Activated naive CD8-positive, alpha-beta T cell treated with anti-CD3 and anti-CD28 coated beads, Interleukin-2, amount 10 ng/mL, durations not matched to agents 7 days and 5 days (primary cell): ENCODE measurements around the gene AP3B1. TPM values are rescaled to one million over a fixed set of nuclear protein-coding genes. Genes with fewer than 3 reads are reported as not detected.
"Not testable (repeated sequence)": the region's sequence is repeated elsewhere in the genome, so short reads cannot be mapped to it uniquely, and the experiment has no call there.

Source experiments
- ATAC-seq: fragments of 150-1000 bp; cut with Tn5 transposase; one replicate; pipeline ENCODE4 v1.10.0; 2021; ENCODE audit warnings: low read depth, moderate library complexity
- POLR2A ChIA-PET: fragments of 350-600 bp; sonication (Branson Sonifier 250); formaldehyde crosslinking; loops from one replicate; lab custom pipeline; 2021; ENCODE audit warnings: antibody characterized with exemption; lab: Charles Lee
- DNase-seq: peaks from one replicate; pipeline ENCODE4 v3.0.0; 2021
- H3K27ac Mint-ChIP-seq: one replicate; pipeline ENCODE4 v1.8.0; 2022; ENCODE audit warnings: mild to moderate bottlenecking, mixed read lengths
- H3K27me3 Mint-ChIP-seq: one replicate; pipeline ENCODE4 v1.8.0; 2022; ENCODE audit warnings: mild to moderate bottlenecking, moderate library complexity, mixed read lengths
- H3K36me3 Mint-ChIP-seq: one replicate; pipeline ENCODE4 v1.8.0; 2021; ENCODE audit warnings: mild to moderate bottlenecking, mixed read lengths
- H3K4me1 Mint-ChIP-seq: one replicate; pipeline ENCODE4 v1.8.0; 2021; ENCODE audit warnings: mixed read lengths
- H3K4me3 Mint-ChIP-seq: one replicate; pipeline ENCODE4 v1.8.0; 2022; ENCODE audit warnings: mild to moderate bottlenecking, moderate library complexity, mixed read lengths
- H3K9me3 Mint-ChIP-seq: one replicate; pipeline ENCODE4 v1.8.0; 2021; ENCODE audit warnings: mixed read lengths
- total RNA-seq, 2 experiments: library from RNA; stranded (reverse); gene quantifications; one replicate each; pipeline ENCODE4 v1.2.3, GENCODE V29; 2021

Gene AP3B1
- total RNA-seq, 2 experiments from 2014 or later = 39.0 to 41.4 TPM

DNA sequence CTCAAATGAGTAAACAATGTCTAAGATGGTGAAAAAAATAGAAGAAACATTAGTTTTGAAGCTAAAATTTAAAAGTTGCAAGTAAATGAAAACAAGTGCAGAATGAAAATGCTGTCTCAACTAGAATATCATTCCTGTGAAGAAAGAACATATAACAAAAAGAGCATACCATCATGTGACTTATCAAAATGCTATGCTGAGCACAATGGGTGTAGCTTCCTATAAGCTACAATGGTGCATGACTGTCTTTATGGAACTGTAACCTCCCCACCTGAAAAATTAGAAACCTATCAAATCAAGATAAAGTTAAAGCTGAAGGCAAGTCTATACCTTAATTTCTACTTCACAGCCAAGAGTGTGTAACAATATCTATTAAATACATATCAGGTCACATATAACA lies 192.0 kb downstream of the AP3B1 start:
- Mint-ChIP-seq H3K27me3 (no peaks in the 10 kb centered on the region), H3K27ac (no peak overlapping the region)

DNA sequence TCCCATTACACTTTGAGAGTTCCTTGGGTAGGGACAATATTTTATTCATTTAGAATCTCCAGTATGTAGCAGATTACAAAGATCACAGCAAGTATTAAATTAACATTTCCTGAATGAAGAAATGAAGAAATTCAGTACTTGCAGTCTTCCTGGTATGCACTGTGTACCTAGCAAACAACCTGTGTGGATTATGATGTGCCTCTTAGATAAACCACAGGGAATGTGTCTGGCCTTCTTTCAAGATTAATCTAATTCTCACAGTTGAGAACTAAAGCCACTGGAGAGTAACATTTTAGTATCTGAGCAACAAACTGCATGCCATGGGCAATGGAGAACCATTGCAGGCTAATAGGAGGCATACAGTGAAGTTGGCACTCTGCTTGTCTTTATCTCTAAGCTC lies 199.4 kb downstream of the AP3B1 start:
- no peak for ATAC-seq
- POLR2A ChIA-PET = no interaction called here
- Mint-ChIP-seq H3K27me3 (no peaks in the 10 kb centered on the region), H3K4me1 (no peaks in the 10 kb centered on the region), H3K27ac (no peak overlapping the region), H3K36me3 (peaks cover 43% of the 10 kb centered on the region), H3K4me3 (no peak overlapping the region), H3K9me3 (no peaks in the 10 kb centered on the region)
- no peak for DNase-seq

More for the DNA sequence above, 192.0 kb downstream of the AP3B1 start:
- Mint-ChIP-seq H3K36me3 (peaks cover 35% of the 10 kb centered on the region), H3K9me3 (no peaks in the 10 kb centered on the region), H3K4me3 (no peak overlapping the region), H3K4me1 (no peaks in the 10 kb centered on the region)
- ATAC-seq = no peak
- POLR2A ChIA-PET = no interaction called here
- no peak for DNase-seq

DNA sequence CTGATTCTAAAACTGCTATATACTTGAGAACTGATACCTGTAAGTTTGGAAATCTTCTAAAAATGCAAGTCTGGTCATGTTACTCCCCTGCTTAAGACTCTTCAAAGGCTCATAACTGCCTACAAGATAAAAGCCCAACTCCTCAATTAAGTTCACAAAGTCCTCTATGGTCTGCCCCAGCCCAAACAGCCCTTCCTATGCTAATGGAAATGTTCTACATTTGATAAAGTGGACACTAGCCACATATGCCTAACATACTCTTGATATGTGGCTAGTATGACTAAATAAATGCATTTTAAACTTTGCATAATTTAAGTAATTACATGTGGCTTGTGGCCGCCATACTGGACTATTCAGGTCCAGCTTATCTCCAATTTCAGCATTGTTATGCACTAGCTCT lies 204.5 kb downstream of the AP3B1 start:
- no peaks in the 10 kb centered on the region for H3K27me3 Mint-ChIP-seq
- ATAC-seq (no peak), DNase-seq (no peak)
- H3K9me3 Mint-ChIP-seq = no peaks in the 10 kb centered on the region
- peaks cover 32% of the 10 kb centered on the region for H3K36me3 Mint-ChIP-seq
- no peaks in the 10 kb centered on the region for H3K4me1 Mint-ChIP-seq
- no peak overlapping the region for H3K4me3 Mint-ChIP-seq
- H3K27ac Mint-ChIP-seq = no peak overlapping the region
- POLR2A ChIA-PET = no interaction called here

DNA sequence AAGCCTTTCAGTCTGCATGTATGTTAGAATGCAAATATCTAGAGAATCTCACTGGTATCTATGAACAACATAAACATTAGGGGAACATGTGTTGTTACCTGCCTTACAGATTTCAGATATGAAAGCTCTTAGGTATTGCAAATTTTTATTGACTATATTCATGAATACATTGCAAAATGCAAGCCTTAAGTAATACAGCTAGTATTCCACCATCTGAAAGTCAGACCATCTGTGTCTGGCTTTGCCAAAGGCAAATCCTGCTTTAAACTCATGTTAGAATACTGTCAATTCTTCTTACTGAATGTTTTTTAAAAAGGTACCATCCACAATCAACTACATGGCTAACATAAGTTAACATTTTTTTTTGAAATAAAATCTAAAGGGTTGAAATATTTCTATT lies 215.6 kb downstream of the AP3B1 start:
- ATAC-seq (no peak), DNase-seq (no peak)
- peaks cover 2% of the 10 kb centered on the region for H3K9me3 Mint-ChIP-seq
- peaks cover 28% of the 10 kb centered on the region for H3K36me3 Mint-ChIP-seq
- no peak overlapping the region for H3K27ac Mint-ChIP-seq
- no peak overlapping the region for H3K4me3 Mint-ChIP-seq
- POLR2A ChIA-PET = no interaction called here
- H3K27me3 Mint-ChIP-seq = no peaks in the 10 kb centered on the region
- no peaks in the 10 kb centered on the region for H3K4me1 Mint-ChIP-seq

DNA sequence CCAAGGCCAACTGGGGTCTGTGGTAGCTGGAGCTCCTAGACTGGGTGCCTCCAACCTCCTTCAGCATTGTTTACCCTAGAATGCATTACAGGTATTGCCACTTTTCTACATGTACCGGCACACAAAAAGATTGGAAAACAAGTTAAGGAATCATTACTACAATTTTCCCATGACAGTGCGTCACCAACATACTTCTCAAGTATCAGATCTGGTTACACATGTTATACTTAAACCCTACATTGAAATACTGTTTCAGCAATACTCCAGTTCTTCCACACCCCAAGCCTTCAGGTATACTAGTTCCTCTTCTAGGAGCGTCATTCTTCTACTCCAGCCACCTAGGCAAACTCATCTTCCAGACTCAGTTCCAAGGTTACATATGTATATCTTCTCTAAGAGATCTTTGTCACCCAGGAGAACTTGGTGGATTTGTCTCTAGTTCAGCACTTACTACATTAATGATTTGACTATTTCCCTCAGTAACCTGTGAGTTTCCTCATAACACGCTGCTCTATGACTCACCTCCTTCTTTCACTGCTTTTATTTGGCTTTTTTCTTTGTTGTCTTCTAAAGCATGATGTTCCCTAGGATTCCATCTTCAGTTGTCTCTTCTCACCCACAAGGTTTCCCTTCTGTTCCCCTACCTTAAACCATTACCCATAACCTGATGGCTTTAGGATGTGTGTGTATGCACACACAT lies 217.0 kb downstream of the AP3B1 start:
- POLR2A ChIA-PET = no interaction called here
- no peak overlapping the region for H3K27ac Mint-ChIP-seq
- H3K27me3 Mint-ChIP-seq = no peaks in the 10 kb centered on the region
- peaks cover 26% of the 10 kb centered on the region for H3K36me3 Mint-ChIP-seq
- ATAC-seq (no peak), DNase-seq (no peak)
- no peak overlapping the region for H3K4me3 Mint-ChIP-seq
- peaks cover 2% of the 10 kb centered on the region for H3K9me3 Mint-ChIP-seq
- no peaks in the 10 kb centered on the region for H3K4me1 Mint-ChIP-seq

DNA sequence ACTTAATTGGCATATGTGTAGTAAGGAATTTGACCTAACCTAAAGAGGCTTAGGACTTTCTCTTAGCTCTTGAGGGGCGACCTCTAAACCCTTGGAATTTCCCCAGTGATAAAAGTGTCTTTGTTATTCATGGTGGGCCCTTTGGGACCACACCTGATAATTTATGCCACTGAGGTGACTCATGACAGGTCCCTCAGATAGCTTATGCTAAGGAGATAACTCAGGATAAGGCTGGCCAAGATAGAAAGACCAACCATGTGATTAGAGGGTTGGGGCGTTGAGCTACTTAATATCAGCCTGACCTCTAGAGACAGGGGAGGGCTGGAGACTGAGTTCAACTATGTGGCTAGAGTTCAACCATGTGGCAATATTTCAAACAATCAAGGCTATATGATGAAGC lies 218.1 kb downstream of the AP3B1 start:
- ATAC-seq = no peak
- H3K36me3 Mint-ChIP-seq = peaks cover 25% of the 10 kb centered on the region
- no peak for DNase-seq
- H3K4me1 Mint-ChIP-seq = no peaks in the 10 kb centered on the region
- no peaks in the 10 kb centered on the region for H3K27me3 Mint-ChIP-seq
- H3K27ac Mint-ChIP-seq = no peak overlapping the region
- no peak overlapping the region for H3K4me3 Mint-ChIP-seq
- POLR2A ChIA-PET = no interaction called here
- peaks cover 2% of the 10 kb centered on the region for H3K9me3 Mint-ChIP-seq

DNA sequence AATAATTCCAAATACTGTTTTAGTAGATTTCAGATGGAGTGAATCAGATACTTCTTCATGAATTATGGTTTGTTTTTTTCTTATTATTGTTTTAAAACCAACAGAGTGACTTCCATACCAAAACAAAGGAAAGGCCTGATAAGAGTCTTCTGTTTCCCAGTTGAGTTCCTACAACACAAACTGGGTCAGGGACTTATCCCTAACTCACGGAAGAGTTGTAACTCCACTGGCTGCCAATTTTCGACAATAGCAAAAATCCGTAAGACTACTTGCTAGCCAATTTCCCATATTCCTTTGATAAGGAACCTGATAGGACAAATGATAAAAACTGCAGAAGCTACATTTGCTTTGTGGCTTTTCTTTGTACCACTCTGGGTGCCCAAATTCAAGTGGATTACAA lies 219.2 kb downstream of the AP3B1 start:
- no peak overlapping the region for H3K27ac Mint-ChIP-seq
- H3K4me1 Mint-ChIP-seq = no peaks in the 10 kb centered on the region
- DNase-seq (no peak), ATAC-seq (no peak)
- peaks cover 26% of the 10 kb centered on the region for H3K36me3 Mint-ChIP-seq
- H3K27me3 Mint-ChIP-seq = no peaks in the 10 kb centered on the region
- POLR2A ChIA-PET = no interaction called here
- H3K4me3 Mint-ChIP-seq = no peak overlapping the region
- peaks cover 4% of the 10 kb centered on the region for H3K9me3 Mint-ChIP-seq

DNA sequence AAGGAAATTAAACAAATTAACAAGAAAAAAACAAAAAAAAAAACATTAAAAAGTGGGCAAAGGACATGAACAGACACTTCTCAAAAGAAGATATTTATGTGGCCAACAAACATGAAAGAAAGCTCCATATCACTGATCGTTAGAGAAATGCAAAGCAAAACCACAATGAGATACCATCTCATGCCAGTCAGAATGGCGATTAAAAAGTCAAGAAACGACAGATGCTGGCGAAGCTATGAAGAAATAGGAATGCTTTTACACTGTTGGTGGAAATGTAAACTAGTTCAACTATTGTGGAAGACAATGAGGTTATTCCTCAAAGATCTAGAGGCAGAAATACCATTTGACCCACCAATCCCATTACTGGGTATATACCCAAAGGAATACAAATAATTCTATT lies 223.8 kb downstream of the AP3B1 start:
- ATAC-seq, POLR2A ChIA-PET, H3K4me3 Mint-ChIP-seq, H3K27me3 Mint-ChIP-seq, H3K27ac Mint-ChIP-seq, DNase-seq, H3K4me1 Mint-ChIP-seq: not testable (repeated sequence)
- Mint-ChIP-seq H3K36me3 (peaks cover 46% of the 10 kb centered on the region), H3K9me3 (peaks cover 16% of the 10 kb centered on the region)

DNA sequence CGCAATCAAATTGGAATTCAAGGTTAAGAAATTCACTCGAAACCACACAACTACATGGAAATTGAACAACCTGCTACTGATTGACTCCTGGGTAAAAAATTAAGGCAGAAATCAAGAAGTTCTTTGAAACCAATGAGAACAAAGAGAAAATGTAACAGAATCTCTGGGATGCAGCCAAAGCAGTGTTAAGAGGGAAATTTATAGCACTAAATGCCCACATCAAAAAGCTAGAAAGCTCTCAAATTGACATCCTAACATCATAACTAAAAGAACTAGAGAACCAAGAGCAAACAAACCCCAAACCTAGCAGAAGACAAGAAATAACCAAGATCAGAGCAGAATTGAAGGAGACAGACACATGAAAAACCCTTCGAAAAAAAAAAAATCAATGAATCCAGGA lies 226.9 kb downstream of the AP3B1 start:
- H3K4me3 Mint-ChIP-seq, ATAC-seq, POLR2A ChIA-PET, H3K27ac Mint-ChIP-seq, H3K4me1 Mint-ChIP-seq, H3K27me3 Mint-ChIP-seq, DNase-seq: not testable (repeated sequence)
- H3K9me3 Mint-ChIP-seq = peaks cover 16% of the 10 kb centered on the region
- H3K36me3 Mint-ChIP-seq = peaks cover 46% of the 10 kb centered on the region

DNA sequence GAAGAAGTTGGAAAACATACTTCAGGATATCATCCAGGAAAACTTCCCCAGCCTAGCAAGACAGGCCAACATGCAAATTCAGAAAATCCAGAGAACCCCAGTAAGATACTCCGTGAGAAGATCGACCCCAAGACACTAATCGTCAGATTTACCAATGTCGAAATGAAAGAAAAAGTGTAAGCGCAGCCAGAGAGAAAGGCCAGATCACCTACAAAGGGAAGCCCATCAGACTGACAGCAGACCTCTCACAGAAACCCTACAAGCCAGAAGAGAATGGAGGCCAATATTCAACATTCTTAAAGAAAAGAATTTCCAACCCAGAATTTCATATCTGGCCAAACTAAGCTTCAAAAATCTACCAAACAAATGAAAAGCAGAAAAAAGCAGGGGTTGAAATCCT lies 227.8 kb downstream of the AP3B1 start:
- Mint-ChIP-seq H3K9me3 (peaks cover 16% of the 10 kb centered on the region), H3K36me3 (peaks cover 44% of the 10 kb centered on the region)
- H3K4me1 Mint-ChIP-seq, H3K27ac Mint-ChIP-seq, ATAC-seq, DNase-seq, POLR2A ChIA-PET, H3K4me3 Mint-ChIP-seq, H3K27me3 Mint-ChIP-seq: not testable (repeated sequence)

DNA sequence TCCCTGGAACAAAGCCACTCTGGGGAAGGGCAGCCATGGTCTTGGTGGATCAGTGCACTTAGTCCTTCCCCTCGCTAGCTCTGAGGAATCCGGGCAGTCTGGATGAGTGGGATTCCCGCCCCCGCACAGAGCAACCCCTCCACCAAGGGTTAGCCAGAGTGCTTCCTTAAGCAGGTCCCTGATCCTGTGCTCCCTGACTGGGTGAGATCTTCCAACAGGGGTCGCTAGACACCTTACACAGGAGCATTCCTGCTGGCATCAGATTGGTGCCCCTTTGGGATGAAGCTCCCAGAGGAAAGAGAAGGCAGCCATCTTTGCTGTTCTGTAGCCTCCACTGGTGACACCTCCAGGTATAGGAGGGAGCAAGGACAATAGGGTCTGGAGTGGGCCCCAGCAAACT lies 228.8 kb downstream of the AP3B1 start:
- ATAC-seq = no peak
- Mint-ChIP-seq H3K27ac (no peak overlapping the region), H3K4me3 (no peak overlapping the region), H3K9me3 (peaks cover 14% of the 10 kb centered on the region), H3K4me1 (no peaks in the 10 kb centered on the region), H3K27me3 (no peaks in the 10 kb centered on the region), H3K36me3 (peaks cover 41% of the 10 kb centered on the region)
- POLR2A ChIA-PET = no interaction called here
- DNase-seq = no peak

DNA sequence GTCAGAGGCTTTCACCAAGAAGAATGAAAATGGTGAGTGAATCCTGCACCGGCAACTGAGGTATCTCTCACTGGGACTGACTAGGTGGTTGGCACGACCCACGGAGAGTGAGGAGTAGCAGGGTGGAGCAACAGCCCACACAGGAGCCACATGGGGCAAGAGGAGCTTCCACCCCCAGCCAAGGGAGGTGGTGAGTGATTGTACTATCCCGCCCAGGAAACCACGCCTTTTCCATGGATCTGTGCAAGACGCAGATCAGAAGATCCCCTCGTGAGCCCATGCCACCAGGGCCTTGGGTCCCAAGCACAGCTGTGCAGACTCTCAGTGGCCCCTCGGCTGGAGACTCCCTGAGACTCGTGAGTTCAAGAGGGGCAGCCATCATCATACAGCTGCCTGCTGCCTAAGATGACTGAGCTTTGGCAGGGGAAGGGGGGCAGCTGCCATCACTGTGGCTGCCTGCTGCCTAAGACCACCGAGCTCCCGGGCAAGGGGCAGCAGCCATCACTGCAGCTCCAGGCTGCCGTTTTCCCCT lies 229.5 kb downstream of the AP3B1 start:
- Mint-ChIP-seq H3K9me3 (peaks cover 14% of the 10 kb centered on the region), H3K4me1 (no peaks in the 10 kb centered on the region), H3K27me3 (no peaks in the 10 kb centered on the region), H3K4me3 (no peak overlapping the region), H3K36me3 (peaks cover 39% of the 10 kb centered on the region), H3K27ac (no peak overlapping the region)
- POLR2A ChIA-PET = no interaction called here
- ATAC-seq (no peak), DNase-seq (no peak)

DNA sequence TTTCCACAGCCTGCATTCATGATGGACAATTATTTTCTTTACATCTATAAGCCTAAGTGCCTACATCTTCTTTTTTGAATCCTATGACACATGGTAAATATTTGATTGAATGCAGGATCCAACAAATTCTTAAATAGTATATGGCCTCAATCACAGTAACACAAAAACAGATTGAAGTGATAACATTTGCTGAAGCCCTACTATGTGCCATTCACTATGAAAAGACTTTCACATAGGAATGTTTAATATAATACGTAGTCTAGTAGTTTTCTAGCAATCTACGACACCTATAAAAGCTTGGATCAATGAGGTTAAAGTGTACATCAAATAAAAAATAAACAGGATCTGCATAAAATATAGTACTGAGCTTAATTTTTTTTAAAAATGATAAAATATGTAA lies 231.0 kb downstream of the AP3B1 start:
- no peaks in the 10 kb centered on the region for H3K27me3 Mint-ChIP-seq
- POLR2A ChIA-PET = no interaction called here
- H3K36me3 Mint-ChIP-seq = peaks cover 25% of the 10 kb centered on the region
- H3K4me3 Mint-ChIP-seq = no peak overlapping the region
- peaks cover 9% of the 10 kb centered on the region for H3K9me3 Mint-ChIP-seq
- ATAC-seq = no peak
- H3K27ac Mint-ChIP-seq = no peak overlapping the region
- DNase-seq = no peak
- H3K4me1 Mint-ChIP-seq = no peaks in the 10 kb centered on the region

DNA sequence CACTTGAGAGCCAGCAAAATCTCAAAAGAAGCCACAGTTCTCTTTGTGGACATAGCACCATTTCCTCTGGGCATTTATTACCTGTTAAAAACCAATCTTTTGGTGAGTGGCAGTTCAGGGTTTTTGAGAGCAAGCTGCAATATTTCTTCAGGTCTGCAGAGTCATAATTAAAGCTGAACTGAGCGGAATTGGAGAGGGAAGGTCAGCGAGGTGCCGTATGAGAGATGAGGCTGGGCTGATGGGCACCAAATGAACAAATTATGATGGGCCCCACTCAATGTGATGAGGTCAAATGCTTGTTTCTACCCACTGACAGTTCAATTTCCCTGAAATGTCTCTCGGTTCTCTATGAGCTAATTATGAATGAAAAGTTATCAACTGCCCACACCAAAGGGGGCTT lies 231.9 kb downstream of the AP3B1 start:
- Mint-ChIP-seq H3K36me3 (peaks cover 17% of the 10 kb centered on the region), H3K27me3 (no peaks in the 10 kb centered on the region), H3K4me3 (no peak overlapping the region), H3K9me3 (peaks cover 5% of the 10 kb centered on the region), H3K27ac (no peak overlapping the region), H3K4me1 (no peaks in the 10 kb centered on the region)
- POLR2A ChIA-PET = no interaction called here
- ATAC-seq (no peak), DNase-seq (no peak)
